ENCODE results near the gene PPP3CA.

PPP3CA gene

GRCh38 chr4:101332424-101332823 lies 14.9 kb downstream of the PPP3CA start:
- DNase-seq, result no peak

GRCh38 chr4:101331017-101331416 lies 16.3 kb downstream of the PPP3CA start:
- no peak for DNase-seq

GRCh38 chr4:101329592-101329991 lies 17.7 kb downstream of the PPP3CA start:
- no peak for DNase-seq

GRCh38 chr4:101328063-101328602 lies 19.2 kb downstream of the PPP3CA start:
- no peak for DNase-seq

DNA sequence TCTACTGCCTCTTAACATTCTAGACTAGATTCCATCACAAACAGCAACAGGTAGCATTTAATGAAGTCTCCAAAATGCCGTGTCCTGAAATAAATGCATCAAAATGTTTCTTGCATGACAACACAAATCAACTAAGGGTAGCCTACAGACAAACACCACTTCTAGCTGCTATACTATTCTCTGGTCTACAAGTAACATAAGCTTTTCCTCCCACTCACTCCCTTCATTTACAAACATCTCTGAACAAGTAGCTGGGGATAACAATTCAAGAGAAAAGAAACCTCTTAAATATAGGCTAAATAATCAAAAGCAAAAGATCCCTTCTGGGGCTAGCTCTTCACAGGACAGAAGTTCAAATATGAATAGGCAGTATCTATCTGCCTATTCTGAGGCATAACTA lies 20.8 kb downstream of the PPP3CA start:
- DNase-seq, result no peak

DNA sequence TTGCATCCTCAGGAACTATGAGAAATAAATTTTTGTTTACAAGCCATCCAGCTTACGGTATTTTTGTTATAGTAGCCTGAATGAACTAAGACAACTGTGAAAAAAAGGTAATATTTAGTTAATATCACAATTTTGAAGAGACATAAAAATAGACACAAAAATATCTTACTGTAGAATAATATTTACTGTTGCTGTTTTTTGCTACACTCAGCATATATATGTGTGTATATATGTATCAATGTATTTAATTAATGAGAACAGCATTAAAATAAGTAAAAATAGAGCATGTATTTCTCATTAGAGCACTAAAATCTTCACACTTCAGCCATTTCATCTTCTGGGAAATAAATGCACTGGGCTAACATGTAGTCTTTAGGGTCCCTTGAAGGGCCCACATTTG lies 24.6 kb downstream of the PPP3CA start:
- no peak for DNase-seq

- no peak for DNase-seq
These were observed 25.8 kb downstream of the PPP3CA start for GRCh38 chr4:101321481-101322042.

DNA sequence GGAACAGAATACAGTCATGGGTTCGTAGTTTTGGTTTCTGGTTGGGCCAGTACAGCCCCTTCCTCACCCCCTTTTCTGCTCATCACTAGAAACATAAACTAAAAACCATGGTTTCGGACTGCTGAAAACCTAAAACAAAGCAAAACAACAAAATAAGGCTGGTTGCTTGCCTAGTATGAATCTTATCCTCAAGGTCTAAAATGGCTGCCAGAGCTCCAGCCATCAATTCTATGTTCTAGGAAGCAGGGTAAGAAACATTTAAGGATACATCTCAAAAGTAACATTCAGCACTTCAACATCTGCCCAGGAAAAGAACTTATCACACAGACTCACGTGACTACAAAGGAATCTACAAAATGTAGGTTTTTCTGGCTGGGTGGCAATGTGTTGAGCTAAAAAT lies 31.5 kb downstream of the PPP3CA start:
- DNase-seq, result no peak

GRCh38 chr4:101315041-101315440 lies 32.3 kb downstream of the PPP3CA start:
- no peak for DNase-seq

DNA sequence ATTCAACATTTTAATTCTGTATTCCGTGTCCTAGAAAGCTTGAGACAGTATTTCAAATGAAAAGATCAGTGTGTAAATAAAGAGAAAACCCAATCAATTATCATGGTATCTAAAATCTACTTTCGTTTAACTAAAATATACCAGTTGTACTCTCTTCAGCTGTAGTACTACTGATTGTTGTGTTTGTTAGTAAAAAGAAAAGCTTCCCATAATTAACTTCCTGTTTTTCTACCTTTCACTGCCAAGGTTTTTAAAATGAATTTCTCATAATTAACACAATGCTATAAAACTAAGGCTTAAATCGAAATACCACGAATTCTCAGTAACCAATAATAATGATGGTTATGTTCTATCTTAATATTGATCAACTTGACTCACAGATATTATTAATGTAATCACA lies 37.4 kb downstream of the PPP3CA start:
- DNase-seq, result no peak

DNA sequence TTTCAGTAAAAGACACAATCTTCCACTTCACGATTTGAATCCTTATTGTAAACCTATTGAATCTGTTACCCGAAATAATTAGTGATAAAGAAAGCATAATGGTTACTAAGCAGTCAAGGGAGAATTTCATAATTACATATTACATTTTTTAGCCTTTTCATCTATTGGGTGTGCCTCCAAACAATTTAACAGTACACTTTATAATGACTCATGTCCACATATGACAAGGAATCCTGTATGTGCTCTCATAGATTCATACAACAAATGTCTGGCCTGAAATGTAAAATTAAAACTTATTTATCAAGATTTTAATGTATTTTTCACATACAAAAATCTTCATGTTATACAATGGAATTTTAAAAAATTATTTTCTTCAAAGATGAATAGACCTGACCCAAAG lies 39.4 kb downstream of the PPP3CA start:
- DNase-seq, result no peak

DNA sequence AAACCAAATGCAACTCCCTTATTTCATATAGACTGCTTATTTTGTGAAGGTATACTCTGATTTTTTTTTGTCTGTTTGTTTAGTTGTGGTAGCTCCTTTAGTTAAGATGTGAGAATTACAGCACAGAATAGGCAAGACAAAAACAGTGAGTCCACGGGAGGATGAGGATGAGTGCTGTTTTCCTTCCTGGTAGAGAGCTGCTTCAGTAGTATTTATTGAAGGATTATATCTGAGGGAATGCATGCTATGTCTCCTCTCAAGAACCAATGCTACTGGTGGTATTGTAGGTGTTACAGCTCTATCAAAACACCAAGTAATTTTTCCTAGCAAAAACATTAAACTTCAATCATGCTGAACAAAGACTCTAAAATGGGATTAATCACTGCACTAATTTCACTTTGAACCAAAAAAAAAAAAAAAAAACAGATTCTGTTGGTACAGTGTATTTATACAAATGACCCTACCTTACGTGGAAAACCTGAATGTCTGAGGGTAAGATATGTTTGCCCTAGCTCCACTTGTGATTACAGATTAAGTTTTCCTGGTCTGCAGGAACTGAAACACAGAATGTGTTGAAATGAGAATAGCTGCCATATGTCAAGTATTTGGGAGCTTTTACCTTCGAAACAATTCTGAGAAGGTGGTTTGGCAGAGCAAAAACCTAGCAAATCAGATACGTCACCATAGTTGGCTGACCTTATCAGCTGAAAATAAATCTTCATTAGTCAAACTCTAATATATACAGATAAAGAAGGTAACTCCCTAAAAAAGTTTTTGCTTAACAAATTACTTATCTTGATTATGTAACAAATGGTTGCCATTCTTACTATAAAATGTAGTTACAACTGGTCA lies 40.3 kb downstream of the PPP3CA start:
- DNase-seq, result no peak

- DNase-seq, result no peak
These were observed 41.1 kb downstream of the PPP3CA start for GRCh38 chr4:101306225-101306624.

DNA sequence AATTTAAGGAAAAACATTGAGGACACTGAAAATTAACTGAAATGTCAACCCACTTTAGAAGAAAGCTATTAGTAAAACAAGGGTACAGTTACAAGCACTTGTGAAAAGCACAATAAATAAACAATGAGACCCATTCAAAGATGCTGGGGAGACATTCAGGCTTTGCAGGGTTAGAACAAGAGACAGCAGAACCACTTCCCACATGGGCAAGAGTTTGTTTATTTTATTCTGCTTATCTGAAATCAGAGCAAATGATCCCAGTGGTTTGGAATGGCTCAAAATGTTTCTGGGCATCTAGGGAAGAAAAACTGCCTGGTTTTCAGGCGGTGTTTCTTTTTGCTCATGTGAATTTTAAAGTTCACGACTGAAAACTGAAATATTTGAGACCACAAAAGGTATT lies 42.4 kb downstream of the PPP3CA start:
- peak in 4 of 56 donors; percentile 19 to 45 (median 23) for DNase-seq

DNA sequence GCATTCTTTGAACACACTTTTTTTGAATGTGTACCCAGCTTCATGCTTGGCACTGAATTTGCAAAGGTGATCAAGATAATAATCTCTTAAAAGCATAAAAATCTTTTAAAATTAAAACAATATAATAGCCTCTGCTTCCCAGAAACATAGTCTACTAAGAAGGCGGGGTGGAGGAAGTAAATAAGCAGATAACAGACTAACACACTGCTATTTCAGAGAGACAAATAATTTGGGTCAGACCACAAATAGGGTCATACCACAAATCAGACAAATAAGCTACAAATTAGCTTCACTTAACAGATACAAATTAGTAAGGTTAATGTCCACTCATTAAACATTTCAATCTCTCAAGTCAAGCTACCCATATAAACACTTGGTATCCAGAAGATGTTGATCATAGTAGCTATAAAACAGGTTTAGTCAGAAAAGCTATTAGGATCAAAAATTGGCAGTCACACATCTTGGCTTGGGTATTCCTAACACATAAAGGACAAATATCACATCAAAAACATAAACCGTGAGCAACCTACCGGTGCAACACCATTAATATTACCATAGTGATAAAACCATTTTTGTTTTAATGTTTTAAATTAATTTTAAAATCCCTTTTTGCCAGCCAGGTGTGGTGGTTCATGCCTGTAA lies 47.3 kb downstream of the PPP3CA start:
- DNase-seq, result no peak

GRCh38 chr4:101299021-101299420 lies 48.3 kb downstream of the PPP3CA start:
- no peak for DNase-seq

- DNase-seq, result no peak
These were observed 51.6 kb downstream of the PPP3CA start for GRCh38 chr4:101295691-101296090.

DNA sequence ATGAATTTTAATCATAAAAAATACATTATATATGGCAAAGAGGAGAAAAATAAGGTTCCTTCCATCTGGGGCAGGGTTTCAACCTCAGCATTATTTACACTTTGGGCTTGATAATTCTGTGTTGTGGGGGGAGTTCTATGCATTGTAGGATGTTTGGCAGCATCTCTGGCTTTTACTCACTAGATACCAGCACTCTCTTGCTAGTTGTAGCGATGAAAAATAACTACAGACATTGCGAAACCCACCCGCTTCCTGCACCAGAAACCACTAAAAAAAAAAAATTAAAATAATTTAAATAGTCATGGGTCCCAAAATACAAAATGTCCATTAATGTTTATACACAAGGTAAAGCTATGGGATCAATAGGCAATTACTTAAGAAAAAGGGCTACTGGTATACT lies 52.7 kb downstream of the PPP3CA start:
- DNase-seq, result no peak

DNA sequence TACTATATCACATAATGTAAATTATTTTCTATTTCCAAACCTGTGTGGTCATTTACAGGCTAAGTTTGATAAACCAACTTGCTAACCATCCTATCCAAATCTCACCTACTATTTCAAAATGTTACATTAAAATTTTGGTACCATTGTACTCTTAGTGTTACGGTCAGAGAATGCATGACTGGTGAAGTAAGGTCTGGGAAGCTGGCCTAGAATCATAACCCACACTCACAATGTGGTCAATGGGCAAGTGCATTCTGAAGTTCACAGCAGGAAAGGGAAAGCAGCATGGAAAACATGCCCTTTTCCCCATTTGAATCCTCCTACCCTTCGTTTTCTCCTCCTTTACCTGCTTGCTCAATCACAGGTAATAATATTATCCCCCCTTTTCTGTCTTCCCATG lies 54.4 kb downstream of the PPP3CA start:
- no peak for DNase-seq

- DNase-seq, result no peak
These were observed 55.1 kb downstream of the PPP3CA start for GRCh38 chr4:101292214-101292613.

DNA sequence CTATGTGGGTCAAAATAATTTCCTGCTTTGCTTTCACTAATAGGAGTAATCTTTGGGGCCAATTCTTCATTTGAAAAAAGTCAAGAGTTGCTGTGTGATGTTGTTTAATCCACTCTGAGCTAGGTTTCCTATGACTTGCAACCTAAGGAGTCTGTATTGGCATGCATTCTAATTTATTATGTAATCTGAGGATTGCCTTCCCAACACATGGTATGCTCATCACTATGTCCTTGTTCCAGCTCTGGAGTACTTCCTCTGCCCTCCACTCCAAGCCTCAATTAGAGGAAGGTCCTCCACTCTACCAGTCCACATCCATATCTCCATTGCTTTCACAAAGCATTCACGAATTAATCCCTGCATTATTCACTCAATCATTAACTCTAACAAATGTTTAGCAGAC lies 56.1 kb downstream of the PPP3CA start:
- DNase-seq, result no peak

GRCh38 chr4:101290654-101291053 lies 56.7 kb downstream of the PPP3CA start:
- DNase-seq, result no peak

DNA sequence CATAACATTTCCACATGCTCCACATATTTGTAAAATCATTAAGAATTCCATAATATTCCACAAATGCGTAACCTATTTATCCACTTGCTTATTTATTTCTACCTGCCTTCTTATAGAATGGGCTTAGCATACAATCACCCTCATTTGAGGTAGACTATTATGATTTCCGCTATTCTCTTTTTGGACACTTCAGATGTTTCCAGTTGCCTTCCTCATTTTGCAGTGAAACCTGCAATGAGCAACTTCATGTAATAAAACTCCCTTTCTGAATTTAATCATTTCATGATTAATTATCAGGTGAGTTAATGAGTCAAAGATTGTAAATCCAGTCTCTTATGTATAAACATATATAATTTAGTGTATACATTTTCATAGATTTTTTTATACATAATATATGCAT lies 58.0 kb downstream of the PPP3CA start:
- DNase-seq, result no peak
